Renal cortical epithelial cell (primary cell): ENCODE data around the gene RCVRN. TPM values are rescaled to one million over a fixed set of nuclear protein-coding genes. Genes with fewer than 3 reads are reported as not detected.

ENCODE experiments used
- DNase-seq: peaks from one replicate; pipeline ENCODE4 v3.0.0-alpha.2; 2011; ENCODE audit warnings: low read depth
- total RNA-seq: library from RNA; depleted of rRNA; stranded (reverse); fragments of >200 nt; gene quantifications from 2 replicates; pipeline ENCODE4 v1.2.3, GENCODE V29; 2014

RCVRN gene
- total RNA-seq, 1 donor from 2014 or later = not detected

- DNase-seq = no peak
Observed at GRCh38 chr17:9854255-9854654, 50.8 kb downstream of the RCVRN start.

DNA sequence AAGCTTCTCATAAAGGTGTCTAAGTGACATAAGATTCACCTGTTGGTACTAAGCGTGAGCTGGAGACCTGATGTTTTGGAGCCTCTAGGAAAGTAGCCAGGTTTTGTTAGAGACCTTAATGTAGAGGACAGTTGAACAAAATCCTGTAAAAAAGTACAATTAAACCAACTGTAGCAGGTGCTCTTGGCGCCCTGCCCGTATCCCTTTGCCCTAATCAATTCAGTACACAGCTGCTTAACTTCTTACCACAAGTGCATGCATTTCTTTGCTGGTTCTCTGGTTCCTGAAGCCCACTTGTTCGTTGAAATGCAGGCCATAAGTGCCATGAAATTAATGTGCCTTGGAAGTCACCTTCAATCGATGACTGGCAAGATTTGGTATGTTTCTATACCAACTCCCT lies 54.9 kb downstream of the RCVRN start:
- DNase-seq = no peak

Other genes starting within 250 kb of the RCVRN start
- gene DHRS7C, start 113.7 kb downstream of the RCVRN start, total RNA-seq = not detected in 2 replicates
- gene GSG1L2, start 83.2 kb downstream of the RCVRN start, total RNA-seq = not detected in 2 replicates
- 0.55 and 1.9 TPM in 2 replicates for gene GLP2R, start 79.3 kb downstream of the RCVRN start, total RNA-seq